Activated CD4-positive, CD25-positive, alpha-beta regulatory T cell (primary cell): ENCODE data around the gene DSTN.

Experiments used
- DNase-seq, 4 experiments: peaks; one replicate each; lab custom pipeline; 2025; lab: John Stamatoyannopoulos, UW

Gene DSTN

GRCh38 chr20:17580895-17581294 lies 11.0 kb downstream of the DSTN start:
- DNase-seq, result no peak

GRCh38 chr20:17583126-17583525 lies 13.3 kb downstream of the DSTN start:
- DNase-seq, result no peak

- no peak for DNase-seq
Observed at GRCh38 chr20:17584689-17585088, 14.8 kb downstream of the DSTN start.

GRCh38 chr20:17586250-17586649 lies 16.4 kb downstream of the DSTN start:
- DNase-seq, result no peak

- no peak for DNase-seq
Observed at GRCh38 chr20:17587148-17587547, 17.3 kb downstream of the DSTN start.

- no peak for DNase-seq
Observed at GRCh38 chr20:17587824-17588223, 17.9 kb downstream of the DSTN start.

- DNase-seq, result no peak
Observed at GRCh38 chr20:17589161-17589834, 19.4 kb downstream of the DSTN start.

GRCh38 chr20:17590245-17590644 lies 20.4 kb downstream of the DSTN start:
- no peak for DNase-seq

- DNase-seq, result no peak
Observed at GRCh38 chr20:17593902-17594301, 24.0 kb downstream of the DSTN start.

- DNase-seq, result no peak
Observed at GRCh38 chr20:17594443-17594842, 24.6 kb downstream of the DSTN start.

GRCh38 chr20:17595856-17596255 lies 26.0 kb downstream of the DSTN start:
- no peak for DNase-seq

GRCh38 chr20:17598013-17598550 lies 28.2 kb downstream of the DSTN start:
- no peak for DNase-seq

- DNase-seq, result no peak
Observed at GRCh38 chr20:17601957-17602356, 32.1 kb downstream of the DSTN start.

- no peak for DNase-seq
Observed at GRCh38 chr20:17602493-17602892, 32.6 kb downstream of the DSTN start.

GRCh38 chr20:17605131-17605660 lies 35.3 kb downstream of the DSTN start:
- DNase-seq, result no peak

- no peak for DNase-seq
Observed at GRCh38 chr20:17606001-17606400, 36.1 kb downstream of the DSTN start.

- no peak for DNase-seq
Observed at GRCh38 chr20:17608701-17609497, 39.0 kb downstream of the DSTN start.

GRCh38 chr20:17609811-17610377 lies 40.0 kb downstream of the DSTN start:
- DNase-seq, result no peak

- DNase-seq, result peak in 2 of 4 experiments; percentile 44 to 52
Observed at GRCh38 chr20:17610566-17611289, 40.9 kb downstream of the DSTN start.

- DNase-seq, result no peak
Observed at GRCh38 chr20:17611290-17611539, 41.3 kb downstream of the DSTN start.

GRCh38 chr20:17611540-17612286 lies 41.8 kb downstream of the DSTN start:
- no peak for DNase-seq
